ENCODE measurements around the gene CCDC102A. TPM values are rescaled to one million over a fixed set of nuclear protein-coding genes. Genes with fewer than 3 reads are reported as not detected.

The CCDC102A gene
- total RNA-seq, 6 donors from 2014 or later: 8.2 to 41.9 (median 16.5) TPM

GRCh38 chr16:57462209-57462977 is 74.0 kb downstream of the CCDC102A start, which contains the start of gene POLR2C:
POLR2C (plus strand) TSS chr16:57462679; CDS start chr16:57462725, 46 bp downstream.
- Histone ChIP-seq H3K9me3 (no peaks in the 10 kb centered on the region), H3K4me1 (peaks cover 22 to 43% (median 27%) of the 10 kb centered on the region in 4 donors), H3K36me3 (peaks cover 25 to 71% (median 51%) of the 10 kb centered on the region in 4 donors), H3K27ac (peak within 1 kb of the TSS; percentile 84 to 97 (median 94)), H3K4me3 (peak within 1 kb of the TSS; percentile 91 to 99 (median 94)), H3K27me3 (no peaks in the 10 kb centered on the region)
- WGBS, 2 donors: 2 to 8% methylated on average over 9 to 23 of the region's 47 CpGs
- TF ChIP-seq POLR2AphosphoS5 (IDR thresholded peaks at IDR 0.05) (peak; percentile 98 to 99), CTCF (IDR thresholded peaks at IDR 0.05) (peak; percentile 96 to 99 (median 98)), POLR2A (IDR thresholded peaks at IDR 0.05) (peak; percentile 59 to 95 (median 74)), EP300 (IDR thresholded peaks at IDR 0.05) (peak in 1 of 4 donors; percentile 3)
- ATAC-seq (ENCODE audit: low FRiP score in 2 of 2) (peak; percentile 90 to 98), DNase-seq (peak; percentile 92 to 99)

Other genes starting within 250 kb of the CCDC102A start
- gene CCL22, start 177.8 kb downstream of the CCDC102A start, total RNA-seq: 1 to 10 TPM in 1 of 6 donors, under 1 TPM in 3, not detected in 2; 0.39 to 4.7 (median 0.71) TPM
- gene CX3CL1, start 164.1 kb downstream of the CCDC102A start, total RNA-seq: 100 to 1,000 TPM in 1 of 6 donors, 10 to 100 TPM in 4, 1 to 10 TPM in 1; 6.3 to 106 (median 31.7) TPM
- 10 to 100 TPM in 1 of 6 donors, 1 to 10 TPM in 2, not detected in 3; 2.8 to 24.2 (median 5.8) TPM for gene CCL17, start 131.8 kb downstream of the CCDC102A start, total RNA-seq
- gene CIAPIN1, start 89.2 kb downstream of the CCDC102A start, total RNA-seq: 10 to 100 TPM; 21.0 to 44.5 (median 36.5) TPM
- gene COQ9, start 89.1 kb downstream of the CCDC102A start, total RNA-seq: 10 to 100 TPM; 33.1 to 47.1 (median 39.4) TPM
- gene POLR2C, start 73.9 kb downstream of the CCDC102A start, total RNA-seq: 100 to 1,000 TPM in 4 of 6 donors, 10 to 100 TPM in 2; 70.6 to 210 (median 112) TPM
- gene DOK4, start 50.1 kb downstream of the CCDC102A start, total RNA-seq: 10 to 100 TPM; 36.7 to 87.3 (median 54.1) TPM
- 1 to 10 TPM in 3 of 6 donors, under 1 TPM in 3; 0.76 to 1.8 (median 0.92) TPM for gene ADGRG5, start 6.1 kb upstream of the CCDC102A start, total RNA-seq
- gene ADGRG1, start 92.1 kb upstream of the CCDC102A start, total RNA-seq: 10 to 100 TPM; 34.6 to 89.3 (median 40.4) TPM
- 10 to 100 TPM in 2 of 6 donors, 1 to 10 TPM in 4; 3.1 to 17.2 (median 8.4) TPM for gene ADGRG3, start 131.7 kb upstream of the CCDC102A start, total RNA-seq
- gene DRC7, start 158.2 kb upstream of the CCDC102A start, total RNA-seq: 10 to 100 TPM in 2 of 6 donors, 1 to 10 TPM in 4; 1.2 to 15.9 (median 7.8) TPM
- gene KATNB1, start 199.2 kb upstream of the CCDC102A start, total RNA-seq: 10 to 100 TPM; 19.6 to 26.6 (median 21.5) TPM

All from upper lobe of left lung (tissue), 6 donors.